Vagina (tissue), 2 donors: ENCODE measurements around the gene INSIG2.

Source experiments
- POLR2A ChIP-seq, 2 donors: fragments of 450-650 bp; IDR thresholded peaks; one replicate each; pipeline ENCODE4 v1.6.1; 2017; ENCODE audit warnings: antibody characterized with exemption in 2 of 2, mild to moderate bottlenecking in 2 of 2, moderate library complexity in 2 of 2
- TF ChIP-seq, protein P1 (sequence below), 3 experiments: fragments of 450-650 bp in 2 of 3; fragments of 200-600 bp in 1 of 3; sonication (generic) in 1 of 3; IDR thresholded peaks; one replicate each; pipeline ENCODE4 v1.5.1; 2017 to 2019; ENCODE audit warnings: antibody characterized with exemption in 3 of 3, mild to moderate bottlenecking in 2 of 3, moderate library complexity in 2 of 3

GRCh38 chr2:118121986-118122524 lies 33.8 kb downstream of the INSIG2 start:
- no peak for TF ChIP-seq POLR2A (IDR thresholded peaks at IDR 0.05)
- TF ChIP-seq, protein P1, sequence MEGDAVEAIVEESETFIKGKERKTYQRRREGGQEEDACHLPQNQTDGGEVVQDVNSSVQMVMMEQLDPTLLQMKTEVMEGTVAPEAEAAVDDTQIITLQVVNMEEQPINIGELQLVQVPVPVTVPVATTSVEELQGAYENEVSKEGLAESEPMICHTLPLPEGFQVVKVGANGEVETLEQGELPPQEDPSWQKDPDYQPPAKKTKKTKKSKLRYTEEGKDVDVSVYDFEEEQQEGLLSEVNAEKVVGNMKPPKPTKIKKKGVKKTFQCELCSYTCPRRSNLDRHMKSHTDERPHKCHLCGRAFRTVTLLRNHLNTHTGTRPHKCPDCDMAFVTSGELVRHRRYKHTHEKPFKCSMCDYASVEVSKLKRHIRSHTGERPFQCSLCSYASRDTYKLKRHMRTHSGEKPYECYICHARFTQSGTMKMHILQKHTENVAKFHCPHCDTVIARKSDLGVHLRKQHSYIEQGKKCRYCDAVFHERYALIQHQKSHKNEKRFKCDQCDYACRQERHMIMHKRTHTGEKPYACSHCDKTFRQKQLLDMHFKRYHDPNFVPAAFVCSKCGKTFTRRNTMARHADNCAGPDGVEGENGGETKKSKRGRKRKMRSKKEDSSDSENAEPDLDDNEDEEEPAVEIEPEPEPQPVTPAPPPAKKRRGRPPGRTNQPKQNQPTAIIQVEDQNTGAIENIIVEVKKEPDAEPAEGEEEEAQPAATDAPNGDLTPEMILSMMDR (IDR thresholded peaks at IDR 0.05) = no peak
